Mesothelial cell of epicardium (in vitro differentiated cells): ENCODE data around the gene ACOXL. TPM values are rescaled to one million over a fixed set of nuclear protein-coding genes. Genes with fewer than 3 reads are reported as not detected.

Experiments used
- DNase-seq, 2 experiments: peaks; one replicate each; pipeline ENCODE4 v3.0.0; 2021; ENCODE audit warnings: low spot score in 2 of 2; ENCODE audit not compliant: unreplicated experiment in 2 of 2
- H3K27ac Mint-ChIP-seq: 2 replicates; pipeline ENCODE4 v1.8.0; 2021; ENCODE audit warnings: mixed read lengths
- H3K27me3 Mint-ChIP-seq: 2 replicates; pipeline ENCODE4 v1.8.0; 2021; ENCODE audit warnings: low read depth, mixed read lengths
- H3K36me3 Mint-ChIP-seq: 2 replicates; pipeline ENCODE4 v1.8.0; 2021; ENCODE audit warnings: mixed read lengths
- H3K4me1 Mint-ChIP-seq: 2 replicates; pipeline ENCODE4 v1.8.0; 2021; ENCODE audit warnings: mixed read lengths
- H3K4me3 Mint-ChIP-seq: 2 replicates; pipeline ENCODE4 v1.8.0; 2021; ENCODE audit warnings: mild to moderate bottlenecking, moderate library complexity, mixed read lengths
- H3K9me3 Mint-ChIP-seq: 2 replicates; pipeline ENCODE4 v1.8.0; 2021; ENCODE audit warnings: mixed read lengths
- CTCF ChIP-seq: fragments of 200-600 bp; sonication (generic); IDR thresholded peaks from one replicate; pipeline ENCODE4 v1.5.0; 2021; ENCODE audit warnings: antibody characterized with exemption; ENCODE audit not compliant: unreplicated experiment
- total RNA-seq: library from RNA; stranded (reverse); gene quantifications from 3 replicates; pipeline ENCODE4 v1.2.1, GENCODE V29; 2021

The ACOXL gene
- total RNA-seq, 1 donor from 2014 or later: 0.20 TPM

DNA sequence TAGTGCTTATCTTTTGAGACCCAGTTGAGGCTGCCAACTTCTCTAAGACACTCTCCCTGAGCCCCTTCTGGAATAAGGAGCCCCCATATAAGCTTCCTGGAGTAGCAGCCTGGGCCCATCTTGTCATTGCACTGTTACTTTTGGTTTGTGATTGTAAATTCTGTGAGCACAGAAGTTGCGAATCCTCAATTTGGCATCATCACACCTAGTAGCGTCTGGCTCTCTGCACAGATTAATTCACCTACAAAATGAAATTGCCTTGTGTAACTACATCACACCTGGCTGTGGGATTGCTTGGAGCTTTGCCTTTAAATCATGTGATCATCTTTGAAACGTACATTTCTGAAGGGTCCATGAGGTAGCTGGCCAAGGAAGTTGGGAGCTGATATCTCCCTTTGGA lies 195.2 kb downstream of the ACOXL start:
- TF ChIP-seq CTCF: no peak
- peaks cover 8% of the 10 kb centered on the region for H3K4me1 Mint-ChIP-seq

GRCh38 chr2:110929528-110929927 lies 197.2 kb downstream of the ACOXL start:
- H3K4me1 Mint-ChIP-seq: peaks cover 8% of the 10 kb centered on the region
- H3K36me3 Mint-ChIP-seq: peaks cover 3% of the 10 kb centered on the region
- peaks cover 2% of the 10 kb centered on the region for H3K27me3 Mint-ChIP-seq
- TF ChIP-seq CTCF: no peak
- no peak for DNase-seq
- no peak overlapping the region for H3K4me3 Mint-ChIP-seq
- peaks cover 26% of the 10 kb centered on the region for H3K9me3 Mint-ChIP-seq
- H3K27ac Mint-ChIP-seq: no peak overlapping the region

More for the DNA sequence above, 195.2 kb downstream of the ACOXL start:
- H3K36me3 Mint-ChIP-seq: peaks cover 3% of the 10 kb centered on the region
- no peak overlapping the region for H3K4me3 Mint-ChIP-seq
- peaks cover 4% of the 10 kb centered on the region for H3K27me3 Mint-ChIP-seq
- peaks cover 26% of the 10 kb centered on the region for H3K9me3 Mint-ChIP-seq
- no peak for DNase-seq
- H3K27ac Mint-ChIP-seq: no peak overlapping the region

DNA sequence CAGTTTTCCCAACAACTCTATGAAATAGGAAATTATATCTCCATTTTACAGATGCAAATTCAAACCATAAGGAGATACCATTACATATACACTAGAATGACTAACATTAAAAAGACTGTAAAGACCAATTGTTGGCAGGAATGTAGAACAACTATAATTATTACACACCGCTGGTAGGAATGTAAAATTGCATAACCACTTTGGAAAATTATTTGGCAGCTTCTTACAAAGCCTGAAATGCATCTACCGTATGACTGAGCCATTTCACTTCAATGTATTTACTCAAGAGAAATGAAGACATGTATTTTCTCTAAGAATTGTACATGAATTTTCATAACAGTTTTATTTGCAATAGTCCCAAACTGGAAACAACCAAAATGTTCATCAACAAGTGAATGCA lies 199.3 kb downstream of the ACOXL start:
- H3K36me3 Mint-ChIP-seq: peaks cover 3% of the 10 kb centered on the region
- DNase-seq: no peak

DNA sequence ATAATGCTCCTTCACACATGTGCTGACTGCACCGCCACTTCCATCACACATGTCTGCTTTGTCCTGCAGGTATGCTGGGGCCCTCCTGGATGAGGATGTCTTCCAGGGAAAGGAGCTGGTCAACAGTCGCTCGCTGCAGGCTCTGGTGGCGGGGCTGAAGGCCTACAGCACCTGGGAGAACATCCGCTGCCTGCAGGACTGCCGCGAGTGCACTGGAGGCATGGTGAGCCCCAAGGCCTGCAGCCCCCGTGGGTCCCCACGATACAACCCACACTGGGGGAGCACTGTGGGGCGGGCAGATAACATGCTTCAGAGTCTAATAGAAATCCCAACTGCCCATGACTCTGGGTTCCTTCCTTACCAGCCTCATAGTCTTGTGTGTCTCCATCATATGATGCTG lies 201.0 kb downstream of the ACOXL start:
- Mint-ChIP-seq H3K36me3 (peaks cover 3% of the 10 kb centered on the region), H3K9me3 (peaks cover 23% of the 10 kb centered on the region), H3K4me1 (no peaks in the 10 kb centered on the region), H3K27ac (no peak overlapping the region), H3K27me3 (peaks cover 7% of the 10 kb centered on the region), H3K4me3 (no peak overlapping the region)
- no peak for DNase-seq
- TF ChIP-seq CTCF: no peak

More for the DNA sequence above, 199.3 kb downstream of the ACOXL start:
- Mint-ChIP-seq H3K4me3 (no peak overlapping the region), H3K27ac (no peak overlapping the region), H3K9me3 (peaks cover 26% of the 10 kb centered on the region), H3K4me1 (no peaks in the 10 kb centered on the region), H3K27me3 (peaks cover 7% of the 10 kb centered on the region)
- TF ChIP-seq CTCF: no peak

- no peak overlapping the region for H3K4me3 Mint-ChIP-seq
- H3K27me3 Mint-ChIP-seq: peaks cover 7% of the 10 kb centered on the region
- no peak for DNase-seq
- no peaks in the 10 kb centered on the region for H3K4me1 Mint-ChIP-seq
- peaks cover 1% of the 10 kb centered on the region for H3K36me3 Mint-ChIP-seq
- H3K9me3 Mint-ChIP-seq: peaks cover 12% of the 10 kb centered on the region
- no peak overlapping the region for H3K27ac Mint-ChIP-seq
- no peak for TF ChIP-seq CTCF
Measured at GRCh38 chr2:110934948-110935347, 202.6 kb downstream of the ACOXL start.

- no peak overlapping the region for H3K27ac Mint-ChIP-seq
- H3K4me1 Mint-ChIP-seq: peaks cover 9% of the 10 kb centered on the region
- no peak overlapping the region for H3K4me3 Mint-ChIP-seq
- H3K27me3 Mint-ChIP-seq: peaks cover under 1% of the 10 kb centered on the region
- no peaks in the 10 kb centered on the region for H3K36me3 Mint-ChIP-seq
- no peak for DNase-seq
- peaks cover 8% of the 10 kb centered on the region for H3K9me3 Mint-ChIP-seq
- TF ChIP-seq CTCF: no peak
Measured at GRCh38 chr2:110940376-110940910, 208.1 kb downstream of the ACOXL start.
